ENCODE measurements around the gene JAG2.

GRCh38 chr14:105196265-105196960 lies 27.8 kb upstream of the JAG2 start:
- TF ChIP-seq TAF1 (IDR thresholded peaks at IDR 0.05; ENCODE audit: low read depth, low read length): no peak
- TF ChIP-seq POLR2A (IDR thresholded peaks at IDR 0.05; ENCODE audit: low read depth, low read length): no peak
- TF ChIP-seq POLR2AphosphoS5 (IDR thresholded peaks at IDR 0.05; ENCODE audit: low read depth, low read length): no peak
- no peak for TF ChIP-seq POU2F2 (IDR thresholded peaks at IDR 0.05; ENCODE audit: low read depth, low read length)
- no peak for TF ChIP-seq PAX5 (IDR thresholded peaks at IDR 0.05; ENCODE audit: insufficient read depth, low read length, severe bottlenecking)

All from GM12891 (cell line).